NCI-H2107 treated with DMSO at 0.1 percent for 48 hours (cell line): ENCODE results near the gene ZNF774.
"Not testable (repeated sequence)": the region's sequence is repeated elsewhere in the genome, so short reads cannot be mapped to it uniquely, and the experiment has no call there.

Source experiments
- DNase-seq: peaks from one replicate; lab custom pipeline; 2025; ENCODE audit not compliant: unreplicated experiment; lab: John Stamatoyannopoulos, UW

ZNF774 gene

DNA sequence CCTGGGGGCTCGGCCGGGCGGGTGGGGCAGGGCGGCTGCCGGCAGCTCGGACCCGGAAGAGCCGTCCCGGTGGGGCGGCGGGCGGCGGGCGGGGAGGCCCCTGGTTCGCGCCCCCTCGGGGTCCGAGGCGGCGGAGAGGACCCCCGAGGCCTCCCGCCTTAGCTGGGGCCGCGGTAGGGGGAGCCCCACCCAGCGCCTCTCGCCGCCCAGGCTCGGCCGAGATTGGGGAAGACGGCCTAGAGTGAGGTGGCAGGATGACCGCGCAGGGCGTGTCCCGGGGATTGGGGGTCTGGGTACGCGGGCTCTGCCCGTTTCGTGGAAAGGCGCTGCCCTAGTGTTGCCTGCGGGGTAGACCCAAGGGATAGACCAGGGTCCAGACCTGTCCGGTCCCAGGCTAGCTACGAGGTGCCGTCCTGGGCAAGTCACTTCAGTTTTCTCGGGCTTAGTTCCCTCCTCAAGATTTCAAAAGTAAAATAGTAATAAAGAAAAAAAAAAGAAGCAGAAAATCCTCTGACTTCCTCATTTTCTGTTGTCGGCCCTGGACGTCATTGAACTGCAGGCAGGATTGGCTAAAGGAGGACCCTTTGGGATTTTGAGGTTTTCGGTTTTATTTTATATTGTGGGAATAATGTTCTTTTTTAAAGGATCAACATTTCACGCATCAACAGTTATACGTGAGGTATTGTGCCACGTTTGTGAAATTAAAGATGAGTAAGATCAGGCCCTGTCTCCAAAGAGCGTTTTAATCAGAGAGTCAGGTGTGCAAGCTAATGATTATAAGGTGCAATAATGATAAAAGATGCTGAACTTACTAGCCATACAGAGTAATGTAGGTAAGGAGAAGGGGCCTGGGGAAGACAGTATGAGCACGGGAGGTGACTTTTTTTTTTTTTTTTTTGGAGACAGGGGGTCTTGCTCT is 36.6 kb downstream of the ZNF774 start:
- no peak for DNase-seq

DNA sequence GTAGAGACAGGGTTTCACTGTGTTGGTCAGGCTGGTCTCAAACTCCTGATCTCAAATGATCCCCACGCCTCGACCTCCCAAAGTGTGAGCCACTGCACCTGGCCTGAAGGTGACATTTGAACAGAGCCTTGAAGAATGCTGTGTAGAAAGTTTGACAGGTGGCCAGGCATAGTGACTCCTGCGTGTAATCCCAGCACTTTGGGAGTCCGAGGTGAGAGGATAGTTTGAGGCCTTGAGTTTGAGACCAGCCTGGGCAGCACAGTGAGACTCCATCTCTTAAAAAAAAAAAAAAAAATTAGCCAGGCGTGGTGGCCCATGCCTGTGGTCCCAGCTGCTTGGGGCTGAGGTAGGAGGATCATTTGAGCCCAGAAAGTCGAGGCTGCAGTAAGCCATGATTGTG is 37.4 kb downstream of the ZNF774 start:
- DNase-seq, result no peak

- DNase-seq, result no peak
These were observed 41.0 kb downstream of the ZNF774 start for GRCh38 chr15:90393040-90393439.

GRCh38 chr15:90394074-90394473 is 42.0 kb downstream of the ZNF774 start:
- DNase-seq, result no peak

GRCh38 chr15:90394748-90395442 is 42.8 kb downstream of the ZNF774 start:
- no peak for DNase-seq

GRCh38 chr15:90396321-90396720 is 44.2 kb downstream of the ZNF774 start:
- DNase-seq, result no peak

DNA sequence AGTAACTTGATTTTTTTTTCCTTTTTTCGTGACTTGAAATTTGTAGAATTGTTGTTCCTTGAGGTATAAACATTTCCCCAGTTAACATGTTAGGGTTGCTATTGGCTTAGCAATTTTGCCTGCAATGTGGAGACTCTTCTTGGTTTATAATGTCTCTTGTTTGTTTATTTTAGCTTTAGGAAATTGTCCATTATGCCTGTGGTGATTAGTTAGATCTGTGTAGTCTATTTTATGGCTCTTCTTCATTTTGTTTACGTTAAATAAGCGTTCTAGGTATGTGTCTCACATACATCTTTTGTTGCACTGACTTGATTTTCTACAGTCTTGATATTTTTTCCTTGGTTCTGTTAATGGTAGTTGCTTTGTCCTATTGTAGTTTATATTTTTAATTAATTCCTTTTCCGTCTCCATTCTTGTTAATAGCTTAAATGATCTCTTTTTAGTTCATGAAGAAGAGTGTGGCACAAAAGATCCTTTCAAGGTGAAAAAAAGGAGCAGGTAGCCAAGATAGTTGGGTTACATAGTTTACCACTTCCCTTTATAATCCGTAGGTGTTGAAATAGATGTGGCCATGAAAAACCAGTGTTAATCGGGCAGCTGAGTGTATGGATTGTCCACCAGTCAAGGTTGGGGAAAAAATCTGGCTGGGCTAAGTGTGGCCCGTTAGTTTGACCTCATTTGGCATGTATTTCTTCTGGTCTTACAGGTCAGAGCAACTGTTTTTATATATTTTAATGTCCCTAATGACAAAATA is 48.1 kb downstream of the ZNF774 start:
- DNase-seq, result no peak

GRCh38 chr15:90400759-90401314 is 48.8 kb downstream of the ZNF774 start:
- DNase-seq, result peak; percentile 78

DNA sequence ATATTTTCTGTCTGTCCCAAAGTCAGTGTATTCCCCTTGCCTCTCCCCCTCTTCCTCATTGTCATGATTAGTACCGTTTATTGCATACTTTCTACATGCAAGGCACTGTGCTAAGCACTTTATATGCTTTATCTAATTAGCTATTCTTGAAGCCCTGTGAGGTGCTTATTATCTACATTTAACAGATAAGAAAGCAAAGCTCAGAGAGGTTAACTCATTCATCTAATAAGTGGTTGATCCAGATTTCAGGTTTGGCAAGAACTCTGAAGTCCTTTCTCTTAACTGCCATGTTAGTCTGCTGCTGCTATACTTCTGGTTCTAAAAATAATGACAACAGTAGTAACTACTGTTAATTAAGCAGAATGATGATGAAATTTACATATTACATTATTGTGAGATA is 49.4 kb downstream of the ZNF774 start:
- DNase-seq, result no peak

- DNase-seq, result no peak
These were observed 50.1 kb downstream of the ZNF774 start for GRCh38 chr15:90402223-90402622.

DNA sequence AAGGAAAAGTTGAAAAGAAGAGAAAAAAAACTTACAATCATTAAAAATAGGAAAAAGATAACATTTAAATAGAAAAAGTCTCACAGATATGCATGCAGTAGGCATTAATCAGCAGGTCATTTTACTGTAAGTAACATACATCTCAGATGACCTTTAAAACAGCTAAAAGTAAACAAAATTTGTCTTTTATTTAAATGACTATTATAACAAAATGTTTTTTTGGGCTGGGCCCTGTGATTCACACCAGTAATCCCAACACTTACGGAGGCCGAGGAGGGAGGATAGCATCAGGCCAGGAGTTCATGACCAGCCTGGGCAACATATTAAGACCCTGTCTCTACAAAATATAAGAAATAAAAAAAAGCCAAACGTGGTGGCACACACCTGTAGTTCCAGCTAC is 50.7 kb downstream of the ZNF774 start:
- no peak for DNase-seq

DNA sequence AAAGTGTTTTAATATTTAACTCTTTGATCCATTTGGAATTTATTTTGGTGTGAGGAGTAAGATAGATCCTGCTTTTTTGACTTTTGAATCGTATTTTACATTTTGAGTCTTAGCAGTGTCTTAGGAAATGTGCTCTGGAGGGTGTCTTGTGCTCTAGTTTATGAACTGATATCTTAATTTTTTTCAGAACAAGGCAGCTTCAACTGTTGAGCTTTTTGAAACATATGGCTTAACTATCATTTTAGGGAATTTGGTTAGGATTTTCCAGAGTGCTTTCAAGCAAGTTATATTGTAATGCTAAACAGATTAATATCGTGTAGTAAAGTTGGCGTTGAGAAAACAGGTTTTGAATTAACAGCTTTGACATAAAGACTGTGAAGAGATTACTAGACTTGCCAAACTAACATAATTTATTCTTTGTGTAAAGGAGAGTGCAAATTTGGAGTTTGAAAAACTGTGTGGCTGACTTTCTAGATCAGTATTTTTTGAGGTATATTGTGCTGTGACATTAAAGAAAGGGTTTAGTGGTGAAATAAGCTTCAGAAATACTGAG is 53.0 kb downstream of the ZNF774 start:
- DNase-seq, result no peak

DNA sequence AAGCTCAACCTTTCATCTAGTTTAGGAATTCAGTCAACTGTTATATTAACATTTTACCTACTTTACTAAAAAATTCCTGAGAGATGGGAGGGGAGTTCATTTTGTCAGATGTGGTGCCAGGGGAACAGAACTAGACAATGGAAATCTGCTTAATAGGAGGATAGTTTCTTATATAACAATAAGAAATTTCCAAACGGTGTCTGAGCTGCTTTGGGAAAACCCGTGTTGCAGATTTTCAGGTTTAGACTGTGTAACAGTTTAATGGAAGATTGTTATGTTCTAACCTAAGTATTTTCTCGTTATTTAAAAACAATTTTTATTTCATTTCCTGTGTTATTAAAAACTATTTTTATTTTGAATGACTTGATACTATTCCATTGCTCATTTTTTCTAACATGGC is 55.3 kb downstream of the ZNF774 start:
- no peak for DNase-seq

- no peak for DNase-seq
These were observed 55.8 kb downstream of the ZNF774 start for GRCh38 chr15:90407871-90408317.

DNA sequence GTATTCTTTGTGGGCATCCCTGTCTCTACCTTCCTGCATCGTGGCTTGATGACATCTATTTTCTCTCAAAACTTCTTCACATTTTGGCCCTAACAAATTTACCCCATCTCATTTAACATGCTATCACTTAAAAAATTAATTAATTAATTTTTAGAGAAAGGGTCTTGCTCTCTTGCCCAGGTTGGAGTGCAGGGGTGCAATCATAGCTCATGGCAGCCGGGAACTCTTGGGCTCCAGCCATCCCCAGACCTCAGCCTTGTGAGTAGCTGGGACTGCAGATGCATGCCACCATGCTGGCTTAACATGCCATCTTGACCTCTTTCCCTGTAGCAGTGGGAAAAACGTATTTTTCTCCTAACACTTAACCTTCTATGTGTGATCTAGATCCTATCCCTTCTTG is 56.6 kb downstream of the ZNF774 start:
- no peak for DNase-seq

- DNase-seq, result not testable (repeated sequence)
These were observed 57.5 kb downstream of the ZNF774 start for GRCh38 chr15:90409587-90409986.

DNA sequence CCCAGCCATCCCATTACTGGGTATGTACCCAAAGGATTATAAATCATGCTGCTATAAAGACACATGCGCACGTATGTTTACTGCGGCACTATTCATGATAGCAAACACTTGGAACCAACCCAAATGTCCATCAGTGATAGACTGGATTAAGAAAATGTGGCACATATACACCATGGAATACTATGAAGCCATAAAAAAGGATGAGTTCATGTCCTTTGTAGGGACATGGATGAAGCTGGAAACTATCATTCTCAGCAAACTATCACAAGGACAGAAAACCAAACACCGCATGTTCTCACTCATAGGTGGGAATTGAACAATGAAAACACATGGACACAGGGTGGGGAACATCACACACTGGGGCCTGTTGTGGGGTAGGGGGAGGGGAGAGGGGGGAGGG is 58.2 kb downstream of the ZNF774 start:
- DNase-seq, result not testable (repeated sequence)

GRCh38 chr15:90411176-90411575 is 59.1 kb downstream of the ZNF774 start:
- DNase-seq, result no peak
